HG02623 (cell line): ENCODE results near the gene MYL6B.
A peak's percentile ranks its signal among the peaks of the same experiment; 100 is the strongest.
"Not testable (repeated sequence)": the region's sequence is repeated elsewhere in the genome, so short reads cannot be mapped to it uniquely, and the experiment has no call there.

Source experiments
- ATAC-seq: cut with Tn5 transposase; IDR thresholded peaks from one replicate; pipeline ENCODE4 v1.9.1; 2021; ENCODE audit warnings: moderate library complexity; ENCODE audit not compliant: unreplicated experiment

Gene MYL6B

GRCh38 chr12:56152132-56152755, at the start of gene MYL6B:
TSS of gene MYL6B (plus strand) at chr12:56152587. CDS start at chr12:56153919, 1,332 bp downstream.
- ATAC-seq = peak; percentile 80

- ATAC-seq = no peak
Observed at GRCh38 chr12:56102683-56103065, 49.7 kb upstream of the MYL6B start.

- ATAC-seq = no peak
Observed at GRCh38 chr12:56103066-56103711, 49.2 kb upstream of the MYL6B start.

- no peak for ATAC-seq
Observed at GRCh38 chr12:56103823-56104108, 48.6 kb upstream of the MYL6B start.

GRCh38 chr12:56104109-56104814, 48.1 kb upstream of the MYL6B start, which contains the start of gene PA2G4:
TSS of gene PA2G4 (plus strand) at chr12:56104559. CDS start at chr12:56104738, 179 bp downstream.
- ATAC-seq = peak; percentile 93

- ATAC-seq = peak; percentile 8
Observed at GRCh38 chr12:56104815-56105608, 47.4 kb upstream of the MYL6B start.

- no peak for ATAC-seq
Observed at GRCh38 chr12:56105609-56105902, 46.8 kb upstream of the MYL6B start.

GRCh38 chr12:56107242-56107641, 45.1 kb upstream of the MYL6B start:
- no peak for ATAC-seq

GRCh38 chr12:56110571-56110970, 41.8 kb upstream of the MYL6B start:
- ATAC-seq = no peak

GRCh38 chr12:56114084-56114483, 38.3 kb upstream of the MYL6B start:
- ATAC-seq = no peak

- ATAC-seq = no peak
Observed at GRCh38 chr12:56115329-56115728, 37.1 kb upstream of the MYL6B start.

- ATAC-seq = peak; percentile 29
Observed at GRCh38 chr12:56116267-56117081, 35.9 kb upstream of the MYL6B start, which contains the start of gene RPL41. TSS of gene RPL41 (plus strand) at chr12:56116633.

GRCh38 chr12:56117082-56117706, 35.2 kb upstream of the MYL6B start:
- not testable (repeated sequence) for ATAC-seq

- peak; percentile 84 for ATAC-seq
Observed at GRCh38 chr12:56117778-56118687, 34.4 kb upstream of the MYL6B start, which contains the start of gene ZC3H10. TSS of gene ZC3H10 (plus strand) at chr12:56118266. CDS start at chr12:56120563, 2,297 bp downstream.

- no peak for ATAC-seq
Observed at GRCh38 chr12:56118688-56119357, 33.6 kb upstream of the MYL6B start.

GRCh38 chr12:56119361-56119796, 33.0 kb upstream of the MYL6B start:
- no peak for ATAC-seq

GRCh38 chr12:56120158-56120846, 32.1 kb upstream of the MYL6B start:
- no peak for ATAC-seq
